DMS114 treated with DMSO at 0.1 percent for 48 hours (cell line): Measurements from ENCODE around the gene ZNF710.
"Not testable (repeated sequence)": the region's sequence is repeated elsewhere in the genome, so short reads cannot be mapped to it uniquely, and the experiment has no call there.

ENCODE experiments used
- DNase-seq: peaks from one replicate; lab custom pipeline; 2025; ENCODE audit not compliant: unreplicated experiment; lab: John Stamatoyannopoulos, UW

ZNF710 gene

DNA sequence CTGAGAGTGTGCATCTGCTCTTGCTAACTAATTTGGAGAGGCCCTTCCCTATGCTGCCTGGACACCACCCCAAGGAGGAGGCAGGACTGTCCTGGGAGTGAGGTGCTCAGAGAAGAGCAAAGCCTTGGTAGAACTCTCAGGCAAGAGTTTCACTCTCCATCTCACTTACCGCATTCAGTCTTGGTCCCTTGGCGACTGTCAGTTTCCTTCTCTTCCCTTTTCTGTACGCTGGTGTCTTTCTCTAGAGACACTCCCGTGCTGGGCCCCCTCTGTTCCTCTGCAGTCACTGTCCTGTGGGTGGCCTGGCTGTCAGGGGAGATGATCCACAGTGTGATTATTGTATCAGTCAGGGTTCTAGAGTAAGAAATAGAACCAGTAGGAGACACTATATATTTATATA, 57.2 kb downstream of the ZNF710 start:
- no peak for DNase-seq

DNA sequence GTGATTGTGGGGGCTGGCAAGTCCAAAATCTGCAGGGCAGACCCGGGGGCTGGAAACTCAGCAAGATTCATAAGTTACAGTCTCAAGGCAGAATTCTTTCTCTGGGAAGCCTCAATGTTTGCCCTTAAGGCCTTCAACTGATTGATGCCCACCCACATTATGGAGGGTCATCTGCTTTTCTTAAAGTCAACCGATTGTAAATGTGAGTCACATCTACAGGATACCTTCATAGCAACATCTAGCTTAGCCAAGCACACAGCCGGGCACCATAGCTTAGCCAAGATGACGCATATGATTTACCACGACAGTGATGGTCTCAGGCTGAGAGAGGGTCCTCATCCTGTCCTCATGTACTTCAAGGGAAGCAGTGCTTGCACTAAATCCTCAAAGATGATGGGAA, 57.7 kb downstream of the ZNF710 start:
- DNase-seq, result no peak

DNA sequence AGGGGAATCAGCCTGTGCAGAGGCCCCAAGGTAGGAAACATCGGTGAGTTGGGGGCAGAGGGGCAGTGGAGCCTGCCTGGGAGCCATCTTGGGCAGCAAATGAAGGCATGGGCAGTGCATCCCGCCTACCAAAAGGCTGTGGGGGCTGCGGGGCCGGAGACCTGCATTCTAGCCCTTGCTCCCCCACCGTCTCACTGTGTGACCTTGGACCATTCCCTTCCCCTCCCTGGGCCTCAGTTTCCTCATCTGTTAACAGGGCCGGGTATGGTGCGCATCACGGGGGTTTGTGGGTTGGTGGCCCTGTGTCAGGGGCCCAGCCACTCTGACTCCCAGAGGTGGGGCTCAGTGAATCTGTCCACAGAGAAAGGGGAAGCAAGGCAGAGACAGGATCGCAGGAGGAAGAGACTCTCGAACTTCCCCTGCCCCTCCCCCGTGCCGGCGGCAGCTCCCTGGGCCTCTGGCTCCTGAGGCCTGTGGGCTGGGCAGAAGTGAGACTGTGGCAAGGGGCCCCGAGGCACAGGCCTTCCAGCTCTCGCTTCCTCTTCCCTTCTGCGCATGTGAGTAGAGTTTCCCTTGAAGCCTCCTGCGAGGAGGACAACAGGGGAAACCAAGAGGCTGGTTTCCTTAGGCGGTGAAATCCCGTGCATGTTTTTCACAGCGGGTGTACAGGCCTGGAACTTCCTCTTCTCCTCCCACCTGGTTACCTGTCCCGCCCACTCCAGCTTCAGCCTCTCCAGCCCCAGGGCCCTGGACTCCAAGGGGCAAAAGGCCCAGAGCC, 58.3 kb downstream of the ZNF710 start:
- DNase-seq, result no peak

DNA sequence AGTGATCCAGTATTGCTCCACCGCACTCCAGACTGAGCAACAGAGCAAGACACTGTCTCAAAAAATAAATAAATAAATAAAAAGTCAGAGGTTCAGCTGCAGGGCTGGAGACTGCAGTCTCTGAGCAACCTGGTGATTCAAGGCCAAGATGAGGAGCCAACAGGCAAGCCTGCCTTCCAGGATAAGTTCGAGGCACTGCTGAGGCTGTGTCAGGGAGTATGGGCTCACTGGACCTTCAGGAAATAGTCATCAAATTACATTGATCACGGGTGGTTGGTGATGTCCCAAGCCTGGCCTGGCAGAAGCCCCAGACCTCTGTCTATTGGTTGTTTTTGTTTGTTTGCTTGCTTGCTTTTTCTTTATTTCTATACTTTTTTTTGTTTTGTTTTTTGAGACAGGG, 59.7 kb downstream of the ZNF710 start:
- DNase-seq, result no peak

DNA sequence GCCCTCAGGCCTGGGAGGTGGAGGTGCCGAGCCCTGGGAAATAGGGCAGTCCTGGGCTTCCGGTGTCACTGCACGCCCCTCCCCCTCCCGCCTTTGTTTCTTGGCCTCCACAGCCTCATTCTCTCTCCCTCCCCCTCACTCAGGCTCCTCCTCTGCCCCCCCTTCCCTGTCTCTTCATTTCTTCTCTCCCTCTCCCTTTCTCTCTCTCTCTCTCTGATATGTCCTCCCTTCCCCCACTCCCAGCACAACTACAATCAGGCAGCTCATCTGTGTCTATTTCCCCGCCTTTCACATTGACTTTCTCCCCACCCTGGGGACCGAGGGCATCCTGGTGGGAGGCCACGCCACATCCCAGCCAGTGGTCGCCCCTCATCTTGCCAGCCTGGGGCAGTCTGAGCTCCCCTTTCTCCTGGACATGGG, 60.9 kb downstream of the ZNF710 start:
- no peak for DNase-seq

DNA sequence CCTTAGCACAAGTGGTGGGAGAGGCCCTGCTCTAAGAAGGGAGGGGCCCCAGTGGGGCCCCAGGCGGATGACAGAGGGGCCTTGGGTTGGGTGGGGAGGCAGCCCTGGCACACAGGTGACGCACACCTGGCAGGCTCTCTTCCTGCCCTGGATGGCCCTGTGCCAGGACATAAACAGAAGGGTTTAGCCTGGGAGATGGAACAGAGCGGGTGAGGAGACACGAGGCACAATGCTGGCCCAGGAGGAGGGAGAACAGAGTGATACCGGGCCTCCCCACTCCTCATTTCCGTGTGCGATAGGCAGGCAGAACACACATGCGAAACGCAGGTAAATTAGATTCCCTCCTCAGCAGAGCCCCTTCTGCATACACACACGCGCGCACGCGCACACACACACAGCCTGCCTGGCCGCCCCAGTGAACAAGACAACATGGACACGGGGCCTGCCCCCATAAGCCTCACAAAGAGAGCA, 61.4 kb downstream of the ZNF710 start:
- DNase-seq, result no peak

DNA sequence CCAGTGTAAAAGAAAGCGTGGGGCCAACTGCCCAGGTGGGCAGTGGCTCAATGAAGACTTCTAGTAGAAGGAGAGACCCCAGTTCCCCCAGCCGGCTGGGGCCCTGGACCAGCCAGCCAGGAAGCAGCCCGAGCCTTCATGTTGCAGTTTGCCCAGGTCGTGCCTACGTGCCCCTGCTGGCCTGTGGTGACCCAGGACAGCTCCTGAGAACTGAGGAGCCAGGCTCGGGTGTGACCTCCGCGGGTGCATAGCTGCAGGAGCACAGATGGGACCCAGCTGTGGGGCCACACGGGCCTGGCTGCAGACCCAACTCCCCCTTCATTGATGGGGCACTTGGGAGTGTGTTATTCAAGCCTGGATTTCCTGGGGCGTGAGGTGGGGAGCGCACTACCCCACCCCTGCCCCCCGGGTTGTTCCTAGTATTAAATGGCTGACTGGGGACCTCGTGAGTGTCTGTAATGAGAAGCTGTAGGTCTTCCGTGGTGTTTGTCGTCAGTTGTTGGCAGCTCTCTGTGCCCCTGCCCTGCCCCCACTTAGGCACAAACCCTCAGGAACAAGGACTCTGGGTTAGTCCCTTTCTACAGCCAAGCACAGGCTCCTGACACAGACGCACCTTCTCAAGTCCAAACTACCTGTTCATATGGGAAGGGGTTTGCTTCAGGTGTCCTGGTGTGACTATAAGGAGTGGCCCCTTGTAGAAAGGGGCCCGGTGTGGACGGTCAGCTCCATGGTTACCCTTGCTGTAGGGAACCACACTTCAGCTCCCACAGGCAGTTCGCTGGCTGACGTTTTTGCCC, 62.0 kb downstream of the ZNF710 start:
- no peak for DNase-seq

DNA sequence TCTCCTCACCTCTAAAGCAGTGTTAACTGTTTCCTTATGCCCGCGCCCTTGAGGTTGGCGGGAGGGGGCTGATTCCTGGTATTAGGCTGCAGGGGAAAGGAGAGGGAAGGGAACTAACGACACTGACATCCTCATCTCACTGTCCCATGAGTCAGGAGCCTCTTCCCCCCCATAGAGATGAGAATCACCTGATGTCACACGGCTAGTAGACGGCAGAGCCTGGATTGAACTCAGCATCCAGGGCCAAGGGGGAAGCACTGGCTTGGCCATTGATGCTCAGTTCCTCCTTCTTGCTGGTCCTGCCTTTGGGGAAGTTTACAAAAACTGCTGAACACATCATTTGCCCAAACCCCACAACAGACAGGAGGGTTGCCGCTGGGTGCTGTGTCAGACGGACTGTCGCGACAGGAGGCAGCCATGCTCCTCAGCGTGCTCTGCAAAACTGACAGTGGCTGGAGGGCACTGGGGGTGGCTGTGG, 62.7 kb downstream of the ZNF710 start:
- no peak for DNase-seq

DNA sequence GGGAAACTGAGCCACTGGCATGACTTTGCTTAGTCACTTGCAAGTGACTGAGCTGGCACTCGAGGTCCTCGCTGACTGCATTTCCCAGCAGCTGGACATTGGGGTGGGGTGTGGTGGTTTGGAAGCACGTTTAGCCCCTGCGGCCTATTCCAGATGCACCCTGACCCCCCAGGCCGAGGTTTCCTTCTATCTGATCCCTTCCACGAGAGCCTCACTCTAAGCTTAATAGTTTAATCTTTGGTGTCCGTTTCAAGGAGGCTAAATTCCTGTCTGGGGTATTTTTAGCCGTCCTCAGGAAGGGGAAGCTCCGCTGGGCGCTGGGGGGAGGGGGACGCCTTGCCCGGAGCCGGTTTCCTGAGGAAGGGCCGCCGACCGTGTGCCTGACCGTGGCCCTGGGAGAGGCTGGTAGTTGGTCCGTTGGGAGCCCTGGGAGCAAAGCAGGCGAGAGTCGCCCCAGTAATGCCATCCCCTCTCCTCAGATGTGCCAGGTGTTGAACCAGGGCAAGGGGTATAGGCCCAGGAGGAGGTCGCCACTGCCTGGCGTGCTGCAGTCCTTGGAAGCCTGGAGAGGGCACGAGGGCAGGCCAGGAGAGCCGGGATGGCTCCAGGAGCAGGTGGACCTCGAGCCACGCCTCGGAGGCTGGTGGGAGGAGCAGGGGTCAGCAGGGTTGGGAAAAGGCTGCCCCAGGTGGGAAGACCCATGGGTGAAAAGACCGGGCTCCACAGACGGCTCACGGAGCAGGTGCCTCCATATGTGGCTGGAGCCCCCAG, 64.0 kb downstream of the ZNF710 start:
- no peak for DNase-seq

DNA sequence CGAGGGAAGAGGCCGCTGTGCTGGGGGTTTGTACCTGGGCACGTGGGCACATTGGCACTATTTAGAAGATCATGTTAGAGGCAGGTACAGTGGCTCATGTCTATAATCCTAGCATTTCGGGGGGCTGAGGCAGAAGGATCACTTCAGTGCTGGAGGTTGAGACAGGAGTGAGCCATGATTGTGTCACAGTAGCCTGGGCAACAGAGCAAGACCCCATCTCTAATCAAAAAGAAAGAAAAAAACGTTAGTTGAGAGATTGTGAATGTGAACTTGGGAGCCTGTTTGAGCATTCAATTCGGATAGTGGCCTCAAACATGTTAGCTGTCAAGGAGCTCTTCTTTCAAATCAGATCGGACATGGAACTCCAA, 64.5 kb downstream of the ZNF710 start:
- DNase-seq, result no peak

DNA sequence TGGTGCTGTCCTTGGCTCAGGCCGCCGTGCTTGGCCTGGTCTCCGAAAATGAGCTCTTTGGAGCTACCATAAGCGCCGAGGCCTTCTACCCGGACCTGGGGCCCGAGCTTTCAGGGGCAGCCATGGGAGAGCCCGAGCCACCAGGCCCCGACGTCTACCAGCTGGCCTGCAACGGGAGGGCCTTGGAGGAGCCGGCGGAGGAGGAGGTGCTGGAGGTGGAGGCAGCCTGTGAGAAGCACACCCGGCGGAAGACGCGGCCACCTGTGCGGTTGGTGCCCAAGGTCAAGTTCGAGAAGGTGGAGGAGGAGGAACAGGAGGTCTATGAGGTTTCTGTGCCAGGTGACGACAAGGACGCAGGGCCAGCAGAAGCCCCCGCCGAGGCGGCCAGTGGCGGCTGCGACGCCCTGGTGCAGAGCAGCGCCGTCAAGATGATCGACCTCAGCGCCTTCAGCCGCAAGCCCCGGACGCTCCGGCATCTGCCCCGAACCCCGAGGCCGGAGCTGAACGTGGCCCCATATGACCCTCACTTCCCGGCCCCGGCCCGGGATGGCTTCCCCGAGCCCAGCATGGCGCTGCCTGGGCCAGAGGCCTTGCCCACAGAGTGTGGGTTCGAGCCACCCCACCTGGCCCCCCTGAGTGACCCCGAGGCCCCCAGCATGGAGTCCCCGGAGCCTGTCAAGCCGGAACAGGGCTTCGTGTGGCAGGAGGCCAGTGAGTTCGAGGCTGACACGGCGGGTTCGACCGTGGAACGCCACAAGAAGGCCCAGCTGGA, 66.2 kb downstream of the ZNF710 start:
- no peak for DNase-seq

DNA sequence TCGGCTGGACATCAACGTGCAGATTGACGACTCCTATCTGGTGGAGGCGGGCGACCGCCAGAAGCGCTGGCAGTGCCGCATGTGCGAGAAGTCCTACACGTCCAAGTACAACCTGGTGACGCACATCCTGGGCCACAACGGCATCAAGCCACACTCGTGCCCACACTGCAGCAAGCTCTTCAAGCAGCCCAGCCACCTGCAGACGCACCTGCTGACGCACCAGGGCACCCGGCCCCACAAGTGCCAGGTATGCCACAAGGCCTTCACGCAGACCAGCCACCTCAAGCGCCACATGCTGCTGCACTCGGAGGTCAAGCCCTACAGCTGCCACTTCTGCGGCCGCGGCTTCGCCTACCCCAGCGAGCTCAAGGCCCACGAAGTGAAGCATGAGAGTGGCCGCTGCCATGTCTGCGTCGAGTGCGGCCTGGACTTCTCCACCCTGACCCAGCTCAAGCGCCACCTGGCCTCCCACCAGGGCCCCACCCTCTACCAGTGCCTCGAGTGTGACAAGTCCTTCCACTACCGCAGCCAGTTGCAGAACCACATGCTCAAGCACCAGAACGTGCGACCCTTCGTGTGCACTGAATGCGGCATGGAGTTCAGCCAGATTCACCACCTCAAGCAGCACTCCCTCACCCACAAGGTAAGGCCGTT, 67.0 kb downstream of the ZNF710 start:
- DNase-seq, result no peak

DNA sequence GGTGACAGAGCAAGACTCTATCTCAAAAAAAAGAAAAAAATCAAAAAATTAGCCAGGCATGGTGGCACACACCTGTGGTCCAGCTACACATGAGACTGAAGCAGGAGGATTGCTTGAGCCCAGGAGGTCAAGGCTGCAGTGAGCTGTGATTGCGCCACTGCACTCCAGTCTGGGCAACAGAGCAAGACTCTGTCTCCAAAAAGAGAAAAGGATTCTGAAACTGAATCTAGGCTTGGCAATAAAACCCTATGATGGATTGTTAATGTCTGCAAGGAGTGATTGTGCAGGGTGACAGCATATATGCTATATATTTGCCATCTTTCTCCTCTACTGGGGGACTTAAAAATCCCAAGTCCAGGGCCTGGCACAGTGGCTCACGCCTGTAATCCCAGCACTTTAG, 69.5 kb downstream of the ZNF710 start:
- not testable (repeated sequence) for DNase-seq

DNA sequence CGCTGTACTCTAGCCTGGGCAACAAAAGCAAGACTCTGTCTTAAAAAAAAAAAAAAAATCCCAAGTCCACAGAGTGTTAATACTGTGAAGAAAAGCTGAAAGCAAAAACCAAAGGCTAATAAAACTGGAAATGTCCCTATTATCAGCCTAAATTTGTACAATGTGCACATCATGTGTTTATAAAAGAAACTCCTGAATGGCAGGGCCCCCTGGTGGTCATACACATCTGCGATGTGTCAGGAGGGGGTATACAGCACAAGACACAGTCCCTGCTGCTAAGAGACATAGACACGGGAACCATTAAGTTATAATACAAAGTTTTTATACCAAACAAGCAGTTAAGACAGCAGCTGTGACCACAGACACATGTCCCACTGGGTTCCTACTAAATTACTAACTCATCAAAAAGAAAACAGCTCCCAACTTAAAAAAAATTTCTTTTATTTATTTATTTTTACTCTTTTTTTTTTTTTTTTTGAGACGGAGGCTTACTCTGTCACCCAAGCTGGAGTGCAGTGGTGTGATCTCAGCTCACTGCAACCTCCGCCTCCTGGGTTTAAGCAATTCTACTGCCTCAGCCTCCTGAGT, 70.2 kb downstream of the ZNF710 start:
- peak; percentile 81 for DNase-seq

DNA sequence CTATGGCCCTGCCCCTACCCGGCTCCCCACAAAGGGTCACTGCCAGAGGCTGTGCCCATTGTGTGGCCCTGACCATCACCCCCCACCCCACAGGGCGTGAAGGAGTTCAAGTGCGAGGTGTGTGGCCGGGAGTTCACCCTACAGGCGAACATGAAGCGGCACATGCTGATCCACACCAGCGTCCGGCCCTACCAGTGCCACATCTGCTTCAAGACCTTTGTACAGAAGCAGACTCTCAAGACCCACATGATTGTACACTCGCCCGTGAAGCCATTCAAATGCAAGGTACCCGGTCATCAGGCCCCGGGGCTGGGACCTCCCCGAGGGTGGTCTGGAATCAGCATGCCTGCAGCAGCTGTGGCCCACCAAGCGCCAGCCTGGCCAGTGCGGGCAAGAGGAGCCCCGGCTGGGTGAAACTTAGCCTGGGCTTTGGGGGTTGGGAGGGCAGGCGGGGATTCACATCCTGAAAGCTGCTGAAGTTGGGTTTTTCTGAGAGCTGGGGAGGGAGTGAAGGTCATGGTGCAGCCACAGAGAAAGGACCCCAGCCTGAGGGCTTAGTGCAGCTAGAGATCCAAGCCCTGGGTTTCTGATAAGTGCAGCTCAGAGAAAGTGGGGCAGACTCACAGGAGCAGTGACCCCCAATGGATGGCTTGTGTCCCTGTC, 72.0 kb downstream of the ZNF710 start:
- no peak for DNase-seq

DNA sequence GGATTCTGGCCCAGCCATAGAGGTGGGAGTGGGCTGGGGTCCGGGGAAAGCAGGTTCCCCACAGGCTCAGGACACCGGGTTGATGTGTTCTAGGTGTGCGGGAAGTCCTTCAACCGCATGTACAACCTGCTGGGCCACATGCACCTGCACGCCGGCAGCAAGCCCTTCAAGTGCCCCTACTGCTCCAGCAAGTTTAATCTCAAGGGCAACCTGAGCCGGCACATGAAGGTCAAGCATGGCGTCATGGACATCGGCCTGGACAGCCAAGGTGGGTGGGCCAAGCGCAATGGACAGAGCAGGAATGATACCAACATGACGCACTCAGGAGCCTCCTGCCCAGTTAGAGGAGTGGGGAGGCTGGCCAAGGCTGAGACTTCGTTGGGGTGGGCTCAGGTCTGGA, 72.9 kb downstream of the ZNF710 start:
- no peak for DNase-seq

DNA sequence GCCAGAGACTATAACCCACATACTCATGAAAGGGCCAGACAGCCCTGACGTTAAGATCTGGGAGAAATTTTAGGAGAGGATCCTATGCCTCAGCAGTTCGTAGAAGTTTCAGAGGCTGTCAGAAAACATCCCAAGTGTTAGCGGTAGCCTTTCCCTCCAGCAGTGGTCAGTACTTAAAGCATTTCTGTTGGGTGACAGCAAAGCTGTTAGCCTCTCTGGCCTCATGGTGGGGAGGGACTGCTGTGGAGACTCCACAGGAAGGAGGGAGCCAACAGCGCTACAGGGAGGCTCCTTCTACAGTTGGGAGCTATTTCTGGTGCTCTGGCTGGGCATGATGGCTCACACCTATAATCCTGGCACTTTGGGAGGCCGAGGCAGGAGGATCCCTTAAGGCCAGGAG, 73.8 kb downstream of the ZNF710 start:
- no peak for DNase-seq

DNA sequence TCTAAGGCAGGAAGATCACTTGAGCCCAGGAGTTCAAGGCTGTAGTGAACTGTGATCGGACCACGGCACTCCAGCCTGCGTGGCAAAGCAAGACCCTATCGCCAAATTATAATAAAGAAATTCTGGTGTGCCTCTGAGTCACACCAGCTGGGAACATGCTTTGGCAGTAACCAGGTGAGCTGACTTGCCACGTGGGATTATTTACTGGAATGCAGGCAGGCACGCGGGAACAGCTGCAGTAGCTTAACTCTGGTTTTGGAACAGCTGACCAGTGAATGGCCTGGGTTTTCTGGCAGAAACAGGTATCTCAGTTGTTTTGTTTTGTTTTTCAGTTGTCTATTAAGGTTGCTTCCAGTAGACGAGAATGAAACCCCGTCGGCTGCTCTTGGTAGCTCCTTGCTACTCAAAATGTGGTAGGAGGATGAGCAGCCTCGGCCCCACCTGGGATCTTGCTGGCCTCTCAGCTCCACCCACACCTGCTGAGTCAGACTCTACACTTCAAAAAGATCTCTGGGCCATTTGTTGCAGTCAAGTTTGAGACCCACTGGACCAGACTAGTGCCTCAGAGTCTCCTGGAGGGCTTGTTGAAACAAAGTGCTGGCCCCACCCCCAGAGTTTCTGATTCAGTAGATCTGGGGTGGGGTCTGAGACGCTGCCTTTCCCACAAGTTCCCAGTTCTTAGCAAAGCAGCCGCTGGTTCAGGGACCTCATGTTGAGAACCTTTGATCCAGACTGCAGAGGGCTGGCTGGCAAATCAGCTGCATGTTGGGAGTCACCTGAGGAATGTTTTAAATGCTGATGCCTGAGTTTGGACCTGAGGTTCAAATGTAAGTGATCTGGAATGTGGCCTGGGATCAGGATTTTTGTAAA, 74.5 kb downstream of the ZNF710 start:
- no peak for DNase-seq
